GM12873 (cell line): ENCODE measurements around the gene PCSK6.

Source experiments
- CTCF ChIP-seq: IDR thresholded peaks from 2 replicates; pipeline ENCODE4 v1.5.1; 2012; ENCODE audit warnings: low read depth, mild to moderate bottlenecking, moderate library complexity, low read length, control low read depth; ENCODE audit not compliant: insufficient read depth; ENCODE audit errors: missing control alignments

PCSK6 gene

GRCh38 chr15:101277943-101278564 lies 211.5 kb downstream of the PCSK6 start:
- no peak for TF ChIP-seq CTCF

GRCh38 chr15:101277038-101277822 lies 212.3 kb downstream of the PCSK6 start, which contains the start of gene SELENOS:
Gene SELENOS, minus strand, starts transcription at chr15:101277485. Its CDS starts 68 bp downstream, at chr15:101277417.
- no peak for TF ChIP-seq CTCF

GRCh38 chr15:101276501-101277037 lies 212.9 kb downstream of the PCSK6 start:
- TF ChIP-seq CTCF, result peak; percentile 58

GRCh38 chr15:101275018-101275417 lies 214.5 kb downstream of the PCSK6 start:
- TF ChIP-seq CTCF, result no peak

GRCh38 chr15:101273534-101273933 lies 216.0 kb downstream of the PCSK6 start:
- no peak for TF ChIP-seq CTCF

GRCh38 chr15:101272584-101272983 lies 216.9 kb downstream of the PCSK6 start:
- no peak for TF ChIP-seq CTCF

- TF ChIP-seq CTCF, result peak; percentile 56
Observed at GRCh38 chr15:101269479-101270223, 219.9 kb downstream of the PCSK6 start.
